H1 (cell line): ENCODE data around the gene BTN1A1.

ENCODE experiments used
- EZH2 ChIP-seq: fragments of 200-600 bp; sonication (generic); IDR thresholded peaks from 2 replicates; pipeline ENCODE4 v1.7.1; 2012; ENCODE audit warnings: low read depth, mild to moderate bottlenecking, moderate library complexity, low read length, inconsistent platforms; ENCODE audit not compliant: severe bottlenecking
- POLR2A ChIP-seq, 2 experiments: IDR thresholded peaks; 1 replicate in 1 of 2; 2 replicates in 1 of 2; pipeline ENCODE4 v1.6.1; 2011; ENCODE audit warnings: low read depth in 2 of 2, low read length in 2 of 2, mild to moderate bottlenecking in 2 of 2; ENCODE audit errors: control extremely low read depth in 1 of 2
- RFX5 ChIP-seq: IDR thresholded peaks from 2 replicates; pipeline ENCODE4 v1.6.1; 2011; ENCODE audit warnings: low read depth, low read length, improper control_type of control experiment, borderline replicate concordance

DNA sequence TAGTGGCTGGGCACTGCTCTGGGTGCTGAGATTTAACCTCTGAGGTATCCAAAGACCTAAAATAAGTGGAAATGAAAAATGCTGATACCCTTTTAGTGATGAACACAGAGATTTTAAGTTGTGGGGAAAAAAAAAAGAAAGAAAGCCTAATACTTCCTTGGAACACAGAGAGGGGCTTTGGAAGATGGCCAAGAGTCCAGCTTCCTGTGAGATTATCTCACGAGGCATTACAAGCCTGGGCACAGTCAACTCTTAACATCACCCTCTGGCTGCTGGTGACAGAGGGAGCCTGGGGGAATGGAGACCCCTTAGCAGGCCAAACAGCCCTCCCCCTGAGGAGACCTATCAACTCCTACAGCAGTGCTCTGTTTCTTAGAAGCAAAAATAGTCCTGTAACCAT lies 22.7 kb upstream of the BTN1A1 start:
- TF ChIP-seq RFX5 (no peak), POLR2A (IDR thresholded peaks at IDR 0.05; ENCODE audit: control extremely low read depth in 1 of 2, low read depth in 2 of 2, low read length in 2 of 2) (no peak), EZH2 (no peak)
